Stimulated activated CD4-positive, alpha-beta T cell treated with anti-CD3 and anti-CD28 coated beads, Interleukin-12 subunit alpha, Interleukin-12 subunit beta, amount 100 ng/mL, for 4 hours (primary cell): ENCODE measurements around the gene C13orf46.

Source experiments
- DNase-seq: peaks from one replicate; pipeline ENCODE4 v3.0.0-alpha.2; 2020

The C13orf46 gene

DNA sequence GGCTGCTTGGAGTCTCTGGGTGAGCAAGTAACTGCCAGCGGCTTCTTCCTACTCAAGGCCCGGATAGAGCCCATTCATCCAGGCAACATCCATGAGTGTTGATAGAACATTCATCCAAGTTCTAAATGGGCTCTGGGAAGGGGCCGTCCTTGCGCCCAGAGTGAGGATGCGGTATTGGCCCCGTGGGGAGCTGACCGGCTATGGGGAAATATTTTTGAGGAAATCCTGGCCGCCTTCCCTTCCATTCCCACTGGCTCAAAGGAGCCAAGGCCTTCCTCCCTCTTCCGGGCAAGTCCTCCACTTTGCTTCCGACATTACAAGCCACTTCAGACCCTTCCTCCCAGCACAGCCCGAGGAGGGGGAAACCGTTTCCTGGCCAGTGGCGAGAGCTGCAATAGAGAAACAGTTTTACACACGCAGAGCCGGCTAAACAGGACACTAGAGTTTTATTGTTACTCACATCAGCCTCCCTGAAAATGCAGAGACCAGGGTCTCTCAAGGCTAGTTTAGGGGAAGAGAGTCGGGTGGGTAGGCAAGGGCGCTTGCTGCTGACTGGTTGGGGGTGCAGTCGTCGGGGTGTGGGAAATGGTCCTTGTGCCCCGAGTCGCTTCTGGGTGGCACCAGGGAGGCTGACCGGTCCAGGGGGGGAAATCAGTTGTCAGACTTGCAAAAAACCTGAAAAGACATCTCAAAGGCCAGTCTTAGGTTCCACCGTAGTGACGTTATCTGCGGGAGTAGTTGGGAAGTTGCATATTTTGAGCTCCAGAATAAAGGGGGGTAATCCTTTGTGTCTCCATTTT, 37.5 kb downstream of the C13orf46 start:
- no peak for DNase-seq

DNA sequence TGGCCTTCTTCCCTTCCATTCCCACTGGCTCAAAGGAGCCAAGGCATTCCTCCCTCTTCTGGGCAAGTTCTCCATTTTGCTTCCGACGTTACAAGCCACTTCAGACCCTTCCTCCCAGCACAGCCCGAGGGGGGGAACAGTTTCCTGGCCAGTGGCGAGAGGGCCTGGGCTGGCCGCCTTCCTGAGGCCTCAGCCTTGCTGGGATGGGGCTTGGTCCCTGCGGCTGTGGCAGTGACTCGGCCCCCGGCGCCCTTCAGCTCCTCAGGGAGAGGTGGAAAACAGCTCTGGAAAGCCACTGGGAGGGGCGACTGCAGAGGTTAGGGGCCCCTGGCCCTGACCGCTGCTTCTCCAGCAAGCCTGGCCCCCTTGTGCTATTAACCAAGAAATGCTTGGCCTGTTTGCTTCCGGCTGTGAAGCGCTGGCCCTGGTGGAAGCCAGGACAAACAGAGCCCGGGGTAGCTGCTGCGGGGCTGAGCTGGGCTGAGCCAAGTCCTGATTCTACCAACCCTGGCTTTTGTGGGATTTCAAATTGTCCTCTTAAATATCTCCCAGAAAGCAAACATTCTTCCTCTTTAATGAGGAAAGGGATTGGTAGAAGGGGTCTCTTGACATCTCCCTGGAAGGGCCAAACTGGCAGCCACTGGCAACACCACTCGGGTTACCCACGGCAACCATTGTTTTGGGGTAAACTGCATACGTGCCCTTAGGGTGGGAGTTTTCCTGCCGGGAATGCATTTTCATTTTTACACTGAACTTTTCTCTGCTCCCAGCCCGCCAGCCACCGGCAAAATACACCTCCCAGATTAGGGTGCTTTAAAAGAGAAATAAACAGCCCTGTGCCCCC, 38.7 kb downstream of the C13orf46 start:
- DNase-seq = no peak

DNA sequence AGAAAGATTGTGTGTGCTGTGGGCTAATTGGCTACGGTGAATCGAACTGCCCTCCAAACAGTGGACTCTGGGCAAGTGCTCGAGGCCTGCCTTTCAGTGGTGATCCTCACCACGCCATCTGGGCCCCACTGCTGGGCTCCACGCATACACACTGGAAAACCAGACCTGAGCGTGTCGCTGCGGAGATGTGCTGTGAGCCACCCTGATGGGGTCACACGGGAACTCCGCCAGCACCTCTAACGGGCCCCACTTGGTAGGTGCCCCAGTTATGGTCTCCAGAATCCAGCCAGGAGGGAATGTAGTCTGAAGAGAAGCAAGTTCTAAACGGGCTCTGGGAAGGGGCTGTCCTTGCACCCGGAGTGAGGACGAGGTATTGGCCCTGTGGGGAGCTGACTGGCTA, 39.3 kb downstream of the C13orf46 start:
- no peak for DNase-seq

DNA sequence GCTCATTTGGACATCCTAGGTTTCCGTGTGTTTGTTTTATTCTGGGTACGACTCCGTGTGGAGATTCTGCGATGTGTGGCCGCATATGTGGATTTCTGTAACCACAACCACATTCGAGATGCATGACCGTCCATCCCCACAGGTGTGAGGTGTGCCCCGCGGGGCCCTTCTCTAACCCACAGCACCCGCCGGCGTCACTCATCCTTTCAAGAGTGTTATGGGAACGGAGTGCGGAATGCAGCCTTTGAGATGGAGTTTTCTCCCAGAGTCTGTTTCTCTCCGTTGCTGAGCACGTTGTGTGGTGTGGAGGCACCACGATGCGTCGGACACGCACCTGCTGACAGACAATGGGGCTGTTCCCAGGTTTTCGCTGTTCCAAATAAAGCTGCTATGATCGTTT, 40.0 kb downstream of the C13orf46 start:
- DNase-seq = no peak

DNA sequence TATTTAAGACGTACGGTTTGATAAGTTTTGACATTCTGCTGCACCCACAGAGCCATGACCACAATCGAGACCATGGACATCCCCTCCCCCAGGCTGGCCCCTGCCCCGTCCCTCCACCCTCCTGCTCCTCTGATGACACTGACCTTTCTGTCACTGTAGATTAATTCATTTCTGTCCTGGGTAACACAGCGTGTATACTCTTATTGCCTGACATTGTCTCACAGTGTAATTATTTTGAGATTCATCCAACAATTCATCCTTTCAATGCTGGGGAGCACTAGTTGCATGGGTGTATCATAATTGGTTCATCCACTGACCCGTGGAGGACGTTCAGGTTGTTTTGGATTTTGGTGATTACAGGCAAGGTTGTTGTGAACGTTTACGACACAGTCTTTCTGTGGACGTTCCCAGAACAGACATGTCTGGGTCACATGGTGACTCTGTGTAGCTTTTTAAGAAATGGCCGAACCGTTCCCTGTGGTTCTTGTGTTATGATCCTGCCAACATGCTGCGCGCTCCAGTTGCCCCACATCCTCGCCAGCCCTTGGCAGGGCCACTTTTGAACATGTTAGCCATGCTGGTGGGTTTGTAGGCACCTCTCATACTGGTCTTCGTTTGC, 41.9 kb downstream of the C13orf46 start:
- DNase-seq = no peak

DNA sequence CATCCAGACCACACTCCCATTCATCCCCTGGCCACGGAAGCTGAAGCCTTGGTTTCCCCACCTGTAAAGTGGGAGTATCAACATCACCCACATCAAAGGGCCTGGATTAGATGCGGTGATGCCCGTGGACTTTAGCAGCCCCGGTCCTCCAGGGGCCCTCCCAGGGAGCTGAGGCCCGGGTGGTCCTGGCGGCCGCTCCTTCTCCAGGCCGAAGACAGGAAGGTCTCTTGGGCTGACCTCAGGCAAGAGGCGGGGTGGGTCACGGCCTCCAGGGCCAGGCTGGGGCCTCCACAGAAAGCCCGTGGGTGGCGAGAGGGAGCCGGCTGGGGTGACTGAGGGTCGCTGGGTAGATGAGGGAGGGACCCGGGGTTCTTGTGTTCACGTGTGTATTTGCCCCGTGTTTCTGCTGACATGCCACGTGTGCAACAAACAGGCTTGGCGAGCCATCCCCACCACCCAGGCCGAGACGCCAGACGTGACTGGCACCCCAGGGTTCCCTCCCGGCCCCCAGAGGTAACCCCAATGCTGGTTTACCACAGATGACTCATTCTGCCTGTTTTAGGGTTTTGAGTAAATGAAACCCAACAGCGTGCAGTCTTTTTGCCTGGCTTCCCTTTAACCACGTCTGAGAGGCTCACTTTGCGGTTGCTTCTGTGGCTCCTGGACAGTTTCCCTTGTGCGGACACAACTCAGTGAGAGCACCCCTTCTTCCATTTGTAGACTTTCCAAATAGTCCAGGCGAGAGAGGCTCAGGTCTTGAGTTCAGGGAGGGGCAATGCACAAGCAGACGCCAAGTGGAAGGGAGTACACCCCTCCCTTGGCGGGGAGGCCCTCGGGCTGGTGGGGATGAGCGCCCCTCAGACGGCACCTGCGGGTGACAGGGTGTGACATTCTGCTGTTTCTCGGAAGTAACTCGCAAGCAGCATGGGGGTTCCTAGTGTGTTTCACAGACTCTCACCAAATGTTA, 42.9 kb downstream of the C13orf46 start:
- DNase-seq = no peak

DNA sequence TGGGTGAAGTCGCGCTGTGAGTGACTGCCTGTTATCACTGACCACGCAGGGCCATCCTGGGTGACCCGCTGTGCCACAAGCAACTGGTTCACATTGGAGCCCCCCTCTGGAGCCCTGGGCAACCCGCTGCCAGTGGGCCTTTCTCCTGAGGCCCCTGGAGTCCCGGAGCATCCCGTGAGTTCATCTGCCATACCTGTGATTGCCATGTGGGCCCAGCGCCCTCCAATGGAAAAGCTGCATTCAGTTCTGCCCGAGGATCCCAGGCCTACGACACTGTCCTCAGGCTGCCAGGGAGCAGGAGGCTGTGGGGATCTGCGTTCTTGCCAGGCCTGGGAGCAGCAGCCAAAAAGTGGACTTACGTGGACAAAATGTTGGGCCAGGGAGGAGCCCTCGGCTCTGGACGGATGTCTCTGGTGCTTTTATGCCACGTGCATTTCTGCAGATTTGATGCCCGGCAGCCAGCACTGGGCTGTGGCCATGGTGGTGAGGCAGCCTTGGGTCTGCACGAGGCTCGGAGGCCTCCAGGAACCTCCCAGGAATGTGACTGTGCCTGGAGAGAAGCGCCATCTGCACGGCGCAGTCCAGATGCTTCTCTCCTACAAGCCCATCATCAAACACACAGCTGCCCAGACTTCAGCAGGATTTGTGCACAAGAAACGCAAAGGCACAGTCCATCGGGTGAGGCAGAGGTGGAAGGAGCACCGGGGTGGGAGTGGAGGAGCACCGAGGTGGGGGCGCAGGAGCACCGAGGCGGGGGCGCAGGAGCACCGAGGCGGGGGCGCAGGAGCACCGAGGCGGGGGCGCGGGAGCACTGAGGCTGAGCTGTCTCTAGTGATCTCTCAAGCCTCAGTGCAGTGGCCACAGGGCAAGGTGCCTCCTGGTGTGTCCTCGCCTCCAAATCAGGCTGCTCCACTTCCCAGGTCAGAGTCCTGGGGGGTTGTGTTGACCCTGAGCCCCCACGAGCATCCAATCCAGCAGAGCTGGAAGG, 44.0 kb downstream of the C13orf46 start:
- no peak for DNase-seq

DNA sequence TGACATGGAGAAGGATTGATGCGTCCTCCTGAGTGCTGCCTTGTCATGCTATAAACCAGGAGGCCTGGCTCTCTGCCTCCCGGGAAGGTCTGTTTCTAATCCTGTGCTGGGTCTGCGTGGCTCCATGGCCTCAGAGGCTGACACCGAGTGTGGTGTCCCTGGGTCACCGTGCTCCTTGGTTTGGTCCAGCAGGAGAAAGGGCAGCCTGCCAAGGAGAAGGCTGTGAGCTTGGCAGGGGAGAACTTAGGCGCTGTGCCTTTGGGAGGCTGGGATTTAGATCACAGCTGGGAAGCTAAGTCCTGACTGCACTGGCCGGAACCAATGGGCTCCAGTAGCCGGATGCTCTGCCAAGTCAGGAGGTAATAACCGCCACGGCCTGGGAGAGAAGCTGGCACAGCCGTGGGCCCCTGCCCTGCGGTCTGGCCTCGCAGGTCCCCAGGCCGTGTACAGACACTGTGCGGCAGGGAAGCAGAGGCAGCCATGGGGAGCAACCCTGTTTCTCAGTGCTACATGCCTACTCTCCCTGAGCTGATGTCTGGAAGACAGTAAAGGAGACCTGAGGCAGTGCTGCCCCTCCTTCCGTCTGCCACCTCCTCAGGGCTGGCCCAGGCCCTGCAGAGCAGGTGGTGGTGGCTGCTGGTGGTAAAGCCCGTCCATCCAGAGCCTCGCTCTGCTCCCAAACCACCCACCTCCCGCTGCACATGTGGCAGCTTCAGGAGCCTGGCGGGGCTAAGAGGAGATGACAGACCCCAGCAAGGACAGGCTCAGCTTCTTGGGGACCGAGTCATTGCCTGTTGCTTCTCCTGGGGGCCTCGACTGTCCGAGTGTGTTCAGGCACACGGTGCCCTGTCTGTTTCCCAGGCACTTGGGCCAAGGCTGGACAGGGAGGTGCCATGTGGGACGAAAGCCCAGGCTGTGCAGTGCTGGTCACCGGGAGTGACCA, 44.9 kb downstream of the C13orf46 start:
- DNase-seq = no peak

DNA sequence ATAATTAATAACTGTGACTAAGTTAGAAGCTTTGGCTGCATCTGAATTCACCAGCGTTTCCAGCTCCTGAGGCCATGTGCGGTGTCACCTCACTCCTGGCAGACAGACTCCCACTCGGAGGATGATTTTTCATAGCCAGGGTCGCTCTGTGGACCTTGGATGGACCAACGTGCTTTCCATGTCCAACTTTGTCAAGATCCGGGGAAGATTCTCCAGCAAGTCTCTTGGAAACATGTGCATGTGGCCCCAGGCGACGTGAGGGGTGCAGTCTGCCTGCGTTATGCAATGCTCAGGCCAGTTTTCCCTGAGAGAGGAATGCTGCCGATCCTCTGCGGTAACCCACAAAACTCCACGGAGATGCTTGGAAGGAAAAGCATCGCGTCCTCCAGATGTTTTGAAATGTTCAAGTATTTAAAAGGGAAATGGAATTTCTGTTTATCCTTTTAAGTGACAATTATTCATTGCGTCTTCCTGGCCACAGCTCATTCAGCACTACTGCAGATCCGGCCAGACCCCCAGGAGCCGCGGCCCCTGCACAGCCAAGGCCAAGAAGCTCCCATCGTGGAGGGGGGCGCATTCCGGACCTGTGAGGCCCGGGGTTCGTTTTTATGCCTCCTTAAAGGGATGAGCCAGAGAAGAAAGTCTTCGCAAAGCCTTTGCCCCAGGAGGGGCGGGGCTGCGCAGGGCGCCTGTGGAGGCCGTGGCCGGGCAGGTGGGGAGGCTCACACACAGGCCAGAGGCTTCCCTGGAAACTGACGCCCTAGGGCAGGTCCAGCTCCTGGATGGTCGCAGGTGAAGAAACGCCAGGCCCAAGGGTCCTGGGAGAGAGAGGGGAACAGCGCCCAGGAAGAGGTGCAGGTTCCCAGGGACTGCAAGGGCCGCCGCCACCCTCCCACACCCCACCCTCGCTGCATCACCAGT, 46.0 kb downstream of the C13orf46 start:
- DNase-seq = no peak

DNA sequence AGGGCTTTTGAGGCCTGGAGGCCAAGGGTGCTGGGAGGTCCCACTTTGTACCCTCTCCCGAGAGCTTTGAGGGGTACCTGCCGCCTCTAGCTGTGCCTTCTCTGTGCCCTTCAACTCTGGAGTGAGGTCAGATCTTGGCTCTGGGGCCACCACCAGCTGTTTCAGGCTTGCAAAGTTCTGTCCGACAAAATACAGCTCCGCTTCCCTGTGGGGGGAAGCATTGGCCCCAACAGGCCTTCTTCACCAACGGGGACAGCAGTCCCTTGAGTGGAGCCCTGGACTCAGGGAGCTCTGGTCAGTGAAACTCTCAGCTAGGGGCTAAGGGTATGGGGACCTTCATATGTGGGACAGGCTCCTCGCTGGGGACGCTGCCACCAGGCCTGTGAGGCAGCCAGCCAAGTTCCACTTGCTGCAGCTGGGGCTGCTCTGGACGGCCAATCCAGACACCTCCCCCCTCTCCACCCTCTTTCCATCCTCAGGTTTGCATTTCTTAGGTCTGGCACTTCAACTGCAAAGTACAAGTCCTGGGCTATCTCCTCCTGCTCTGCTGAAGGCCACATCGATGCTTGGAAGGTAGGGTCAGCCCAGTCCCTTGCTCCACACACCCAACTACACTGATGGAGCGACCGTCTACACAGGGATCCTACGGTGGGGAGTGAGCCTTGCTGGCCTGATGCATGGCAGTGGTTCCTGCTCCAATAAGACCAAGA, 46.8 kb downstream of the C13orf46 start:
- DNase-seq = no peak

DNA sequence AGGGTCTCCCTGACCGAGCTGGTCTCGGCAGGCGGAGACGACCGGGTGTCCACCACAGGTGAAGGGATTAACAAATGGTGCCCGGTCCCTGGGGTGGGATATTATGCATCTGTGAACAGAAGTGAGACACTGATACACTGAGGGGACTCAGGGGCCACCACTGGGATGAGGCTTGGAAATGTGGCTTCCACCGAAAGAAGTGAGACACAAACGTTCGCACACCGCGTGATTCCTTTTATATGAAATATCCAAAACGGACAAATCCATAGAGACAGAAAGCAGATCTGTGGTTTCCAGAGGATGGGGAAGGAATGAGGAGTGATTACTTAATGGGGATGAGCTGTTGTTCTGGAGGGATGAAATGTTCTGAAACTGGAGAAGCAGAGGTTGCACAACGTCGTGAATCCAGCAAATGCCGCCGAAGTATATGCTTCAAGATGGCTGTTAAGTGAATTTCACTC, 47.5 kb downstream of the C13orf46 start:
- DNase-seq = no peak

DNA sequence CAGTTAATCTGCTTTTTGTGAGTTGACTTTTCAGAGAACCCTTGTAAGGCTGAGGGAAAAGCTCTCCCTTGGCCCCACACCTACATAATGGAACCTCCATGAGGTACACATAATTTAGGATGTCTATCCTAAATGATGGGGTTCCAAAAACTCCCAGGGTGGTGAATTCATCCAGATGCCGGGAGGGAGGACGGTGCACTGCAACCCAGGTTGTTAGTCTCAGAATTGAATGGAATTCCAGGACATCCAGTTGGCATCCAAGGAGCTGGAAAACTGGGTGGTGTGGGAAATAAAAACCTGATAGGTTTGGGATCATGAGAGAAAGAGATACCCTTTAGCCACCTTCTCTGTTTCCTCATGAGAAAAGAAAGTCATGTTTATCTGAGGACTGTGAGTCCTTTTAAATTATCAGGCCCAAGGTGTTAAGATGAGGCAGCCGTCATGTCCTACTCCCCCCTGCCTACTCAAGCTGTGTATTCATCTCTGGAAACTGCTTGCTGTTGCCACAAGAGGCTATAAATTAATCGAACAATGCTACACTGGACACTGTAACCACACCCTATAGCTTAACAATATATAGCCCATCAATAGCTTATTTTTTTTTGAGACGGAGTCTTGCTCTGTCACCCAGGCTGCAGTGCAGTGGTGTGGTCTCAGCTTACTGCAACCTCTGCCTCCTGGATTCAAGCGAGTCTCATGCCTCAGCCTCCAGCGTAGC, 49.5 kb downstream of the C13orf46 start:
- no peak for DNase-seq

DNA sequence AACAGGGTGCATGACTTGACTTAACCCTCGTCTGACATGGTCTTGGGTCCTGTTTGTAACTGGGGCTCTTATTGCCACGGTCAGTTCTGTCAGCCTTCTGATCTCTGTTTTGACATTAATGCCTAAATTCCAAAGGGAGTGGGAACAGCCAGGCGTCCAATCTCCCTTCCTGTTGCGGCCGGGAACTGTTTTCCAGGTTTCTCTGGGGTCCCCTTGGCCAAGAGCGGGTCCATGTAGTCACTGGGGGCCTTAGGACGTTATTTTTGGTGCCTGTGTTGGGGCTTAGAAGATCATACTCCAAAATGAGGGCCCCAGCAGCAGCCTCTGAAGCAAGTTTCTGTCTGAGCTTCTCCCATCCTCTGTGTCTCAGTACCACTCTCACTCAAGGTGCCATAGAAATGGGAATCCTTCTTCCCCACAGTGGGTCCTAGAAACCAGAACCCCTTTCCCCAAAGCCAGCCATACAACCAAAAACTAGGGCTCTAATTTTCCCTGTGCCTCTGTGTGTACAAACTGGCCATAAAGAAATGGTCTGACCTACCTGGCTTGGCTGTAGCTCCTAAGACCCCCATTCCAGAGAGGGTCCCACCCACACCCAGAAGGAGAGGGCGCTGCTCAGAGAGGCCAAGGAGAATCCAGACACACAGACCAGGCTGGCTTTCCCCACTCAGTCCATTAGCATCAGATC, 50.4 kb downstream of the C13orf46 start:
- DNase-seq = no peak

DNA sequence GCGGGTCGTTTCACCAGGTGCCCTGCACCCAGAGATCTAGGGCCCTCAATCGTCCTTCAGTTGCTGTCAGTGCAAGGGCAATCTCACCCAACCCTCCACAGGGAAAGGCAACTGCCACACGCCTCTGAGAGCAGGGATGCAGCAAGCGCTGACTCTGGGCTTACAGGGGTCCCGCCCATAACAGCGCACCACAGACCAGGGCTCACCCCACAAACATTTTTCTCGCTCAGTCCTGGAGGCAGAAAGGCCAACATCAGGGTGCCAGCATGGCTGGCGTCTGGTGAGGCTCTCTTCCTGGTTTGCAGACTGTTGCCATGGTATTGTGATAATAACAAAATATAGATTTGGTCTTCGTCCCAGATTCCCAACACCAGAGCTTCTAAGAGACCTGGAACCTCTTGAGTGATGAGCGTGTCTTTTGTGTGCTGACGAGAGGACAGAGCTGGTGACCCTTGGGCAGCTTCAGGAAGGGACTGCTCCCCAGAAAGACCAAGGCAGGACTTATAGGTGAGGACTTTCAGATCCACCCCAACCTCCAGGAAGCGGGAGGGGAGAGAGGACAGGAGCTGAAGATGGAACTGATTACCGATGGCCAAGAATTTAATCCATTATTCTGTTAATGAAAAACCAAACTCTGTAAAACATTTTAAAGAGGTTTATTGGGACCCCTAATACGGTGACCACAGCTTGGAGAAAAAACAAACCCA, 51.3 kb downstream of the C13orf46 start:
- DNase-seq = no peak

DNA sequence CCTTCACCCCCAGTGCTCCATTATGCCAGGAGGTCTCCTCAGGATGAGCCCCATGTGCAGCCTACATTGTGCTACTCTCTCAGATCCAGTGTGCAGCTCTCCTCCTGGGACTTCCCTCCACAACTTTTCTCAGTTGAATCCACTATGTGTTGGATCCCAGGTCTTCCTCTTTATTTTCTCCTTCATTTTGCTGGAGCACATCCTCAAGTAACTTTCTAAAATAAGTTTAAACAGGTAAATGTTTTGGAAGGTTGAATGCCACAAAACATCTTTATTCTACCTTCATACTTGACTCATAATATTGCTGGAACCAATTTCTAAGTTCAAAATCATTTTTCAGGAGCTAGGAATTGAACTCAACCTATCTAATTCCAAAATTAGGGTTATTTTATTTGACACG, 52.1 kb downstream of the C13orf46 start:
- DNase-seq = no peak

DNA sequence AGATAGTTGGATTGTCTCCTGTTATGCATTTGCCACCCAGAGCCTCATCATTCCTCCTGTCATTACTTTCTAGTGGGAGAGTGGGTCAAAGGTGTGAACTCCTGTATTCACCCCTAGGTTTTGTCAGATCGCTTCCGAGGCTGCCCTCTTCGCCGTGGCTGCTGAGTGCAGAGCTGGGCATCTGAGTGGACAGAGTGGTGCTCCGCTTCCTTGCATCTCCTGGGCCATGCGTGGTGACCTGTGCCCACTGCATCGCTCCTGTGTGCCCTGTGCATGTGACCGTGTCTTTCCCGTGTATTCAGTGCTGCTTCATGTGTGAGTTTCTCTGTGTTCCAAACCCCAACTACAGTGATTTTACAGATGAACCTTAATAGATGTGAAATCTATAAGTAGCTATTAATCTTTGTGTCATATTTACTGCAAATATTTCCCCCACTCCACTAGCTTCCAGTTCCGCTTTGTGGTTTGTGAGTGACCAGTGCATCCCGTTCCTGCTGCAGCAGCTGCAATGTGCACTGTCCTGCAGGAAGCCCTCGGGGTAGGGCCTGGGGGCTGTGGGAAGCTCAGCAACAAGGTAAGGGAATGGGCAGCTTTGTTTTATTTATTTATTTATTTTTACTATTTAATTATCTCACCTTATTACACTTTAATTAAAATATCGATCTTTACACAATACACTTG, 53.1 kb downstream of the C13orf46 start:
- no peak for DNase-seq
